Nephron progenitor cell (in vitro differentiated cells): Measurements from ENCODE around the gene UTP18.

Experiments used
- DNase-seq: peaks from one replicate; pipeline ENCODE4 v3.0.0; 2021
- H3K27ac Mint-ChIP-seq: 2 replicates; pipeline ENCODE4 v1.8.0; 2021; ENCODE audit warnings: mild to moderate bottlenecking, moderate library complexity, mixed read lengths
- H3K27me3 Mint-ChIP-seq: 2 replicates; pipeline ENCODE4 v1.8.0; 2021; ENCODE audit warnings: mild to moderate bottlenecking, low read depth, mixed read lengths; ENCODE audit not compliant: poor library complexity
- H3K36me3 Mint-ChIP-seq: 2 replicates; pipeline ENCODE4 v1.8.0; 2021; ENCODE audit warnings: low read depth, mixed read lengths
- H3K4me1 Mint-ChIP-seq: 2 replicates; pipeline ENCODE4 v1.8.0; 2021; ENCODE audit warnings: mixed read lengths
- H3K4me3 Mint-ChIP-seq: 2 replicates; pipeline ENCODE4 v1.8.0; 2021; ENCODE audit warnings: mild to moderate bottlenecking, moderate library complexity, mixed read lengths
- H3K9me3 Mint-ChIP-seq: 2 replicates; pipeline ENCODE4 v1.8.0; 2021; ENCODE audit warnings: mild to moderate bottlenecking, moderate library complexity, mixed read lengths
- TF ChIP-seq, protein P1 (sequence below): fragments of 200-600 bp; sonication (generic); IDR thresholded peaks from 2 replicates; pipeline ENCODE4 v1.5.0; 2021; ENCODE audit warnings: antibody characterized with exemption

Gene UTP18

DNA sequence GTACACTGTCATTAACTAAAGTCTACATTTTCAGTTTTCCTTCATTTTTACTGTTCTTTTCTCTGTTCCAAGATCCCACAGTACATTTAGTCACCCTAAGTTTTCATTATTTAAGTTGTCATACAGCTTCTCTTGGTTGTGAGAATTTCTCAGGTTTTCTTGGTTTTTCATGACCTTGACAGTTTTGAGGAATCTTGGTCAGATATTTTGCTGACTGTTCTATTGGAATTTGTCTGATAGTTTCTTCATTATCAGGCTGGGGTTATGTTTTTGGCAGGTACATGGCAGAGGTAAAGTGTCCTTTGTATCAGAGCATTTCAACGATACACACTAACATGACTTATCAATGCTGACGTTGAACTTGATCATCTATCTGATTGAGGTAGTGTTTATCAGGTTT is 20.1 kb upstream of the UTP18 start:
- no peak for DNase-seq
- H3K4me3 Mint-ChIP-seq, result no peak overlapping the region
- H3K36me3 Mint-ChIP-seq, result peaks cover 66% of the 10 kb centered on the region
- H3K27ac Mint-ChIP-seq, result no peak overlapping the region
- H3K4me1 Mint-ChIP-seq, result no peaks in the 10 kb centered on the region
- TF ChIP-seq, protein P1, sequence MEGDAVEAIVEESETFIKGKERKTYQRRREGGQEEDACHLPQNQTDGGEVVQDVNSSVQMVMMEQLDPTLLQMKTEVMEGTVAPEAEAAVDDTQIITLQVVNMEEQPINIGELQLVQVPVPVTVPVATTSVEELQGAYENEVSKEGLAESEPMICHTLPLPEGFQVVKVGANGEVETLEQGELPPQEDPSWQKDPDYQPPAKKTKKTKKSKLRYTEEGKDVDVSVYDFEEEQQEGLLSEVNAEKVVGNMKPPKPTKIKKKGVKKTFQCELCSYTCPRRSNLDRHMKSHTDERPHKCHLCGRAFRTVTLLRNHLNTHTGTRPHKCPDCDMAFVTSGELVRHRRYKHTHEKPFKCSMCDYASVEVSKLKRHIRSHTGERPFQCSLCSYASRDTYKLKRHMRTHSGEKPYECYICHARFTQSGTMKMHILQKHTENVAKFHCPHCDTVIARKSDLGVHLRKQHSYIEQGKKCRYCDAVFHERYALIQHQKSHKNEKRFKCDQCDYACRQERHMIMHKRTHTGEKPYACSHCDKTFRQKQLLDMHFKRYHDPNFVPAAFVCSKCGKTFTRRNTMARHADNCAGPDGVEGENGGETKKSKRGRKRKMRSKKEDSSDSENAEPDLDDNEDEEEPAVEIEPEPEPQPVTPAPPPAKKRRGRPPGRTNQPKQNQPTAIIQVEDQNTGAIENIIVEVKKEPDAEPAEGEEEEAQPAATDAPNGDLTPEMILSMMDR, result no peak
- no peaks in the 10 kb centered on the region for H3K27me3 Mint-ChIP-seq
- no peaks in the 10 kb centered on the region for H3K9me3 Mint-ChIP-seq

DNA sequence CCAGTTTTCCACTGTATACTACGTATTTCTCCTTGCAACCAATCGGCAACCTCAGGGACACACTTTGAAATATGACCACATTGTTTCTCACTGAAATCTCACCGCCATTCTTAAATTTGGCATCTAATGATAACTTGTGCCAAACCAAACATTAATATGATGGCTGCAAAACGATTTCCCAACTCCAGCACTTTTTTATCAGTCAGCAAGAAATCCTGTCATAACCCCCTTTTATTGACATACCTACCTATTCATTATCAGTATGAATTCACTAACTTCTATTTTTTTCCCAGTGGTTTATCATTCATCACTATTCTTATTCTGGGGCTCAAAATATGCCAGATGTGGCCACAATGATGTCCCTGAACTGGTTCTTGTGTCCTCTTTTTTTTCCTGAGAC is 16.3 kb upstream of the UTP18 start:
- no peak for DNase-seq
- TF ChIP-seq, protein P1, result no peak
- H3K27me3 Mint-ChIP-seq, result no peaks in the 10 kb centered on the region
- H3K4me3 Mint-ChIP-seq, result no peak overlapping the region
- H3K36me3 Mint-ChIP-seq, result peaks cover 64% of the 10 kb centered on the region
- H3K9me3 Mint-ChIP-seq, result peaks cover 12% of the 10 kb centered on the region
- H3K4me1 Mint-ChIP-seq, result no peaks in the 10 kb centered on the region
- H3K27ac Mint-ChIP-seq, result no peak overlapping the region

DNA sequence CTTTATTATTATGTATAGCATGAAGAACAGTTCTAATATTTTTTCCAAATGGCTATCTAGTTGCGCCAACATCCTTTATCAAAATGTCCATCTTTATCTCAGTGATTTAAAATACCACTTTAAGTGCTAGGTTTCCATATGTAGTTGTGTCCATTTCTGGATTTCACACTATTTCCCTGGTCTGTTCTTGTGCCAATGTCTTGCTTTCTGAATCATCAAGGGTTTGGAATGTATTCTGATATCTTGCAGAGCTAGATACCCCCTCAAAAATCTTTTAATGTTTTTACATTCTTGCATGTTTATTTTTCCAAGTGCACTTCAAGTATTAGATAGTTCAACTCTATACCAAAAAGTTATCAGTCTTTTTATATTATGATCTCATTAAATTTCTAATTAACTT is 14.8 kb upstream of the UTP18 start:
- no peak overlapping the region for H3K27ac Mint-ChIP-seq

DNA sequence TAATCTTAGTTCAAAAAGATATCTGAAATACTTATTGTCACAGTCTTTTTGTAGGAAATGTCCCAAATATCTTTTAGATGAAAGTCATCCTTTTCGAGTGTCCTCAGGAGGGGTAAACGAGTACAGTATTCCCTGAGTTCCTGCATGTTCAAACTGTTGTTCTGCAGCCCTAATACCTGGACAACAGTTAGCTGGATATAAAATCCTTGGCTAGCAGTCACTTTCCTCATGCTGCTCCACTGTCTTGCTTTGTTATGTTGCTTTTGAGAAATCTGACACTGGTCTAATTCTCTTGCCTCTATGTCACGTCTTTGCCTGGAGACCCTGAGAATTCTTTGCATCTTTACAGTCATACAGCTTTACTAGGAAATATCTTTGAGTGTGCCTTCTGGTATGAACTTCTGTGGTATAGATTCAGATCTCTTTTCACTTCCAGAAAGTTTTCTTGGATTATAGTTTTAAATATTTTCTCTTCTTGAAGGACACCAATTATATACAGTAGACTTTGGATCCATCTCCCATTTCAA is 10.0 kb upstream of the UTP18 start:
- no peaks in the 10 kb centered on the region for H3K27me3 Mint-ChIP-seq
- DNase-seq, result no peak
- TF ChIP-seq, protein P1, result no peak
- H3K9me3 Mint-ChIP-seq, result peaks cover 55% of the 10 kb centered on the region
- no peaks in the 10 kb centered on the region for H3K4me1 Mint-ChIP-seq
- H3K36me3 Mint-ChIP-seq, result peaks cover 98% of the 10 kb centered on the region
- H3K27ac Mint-ChIP-seq, result no peak overlapping the region
- no peak overlapping the region for H3K4me3 Mint-ChIP-seq

More for the DNA sequence above, 14.8 kb upstream of the UTP18 start:
- peaks cover 26% of the 10 kb centered on the region for H3K9me3 Mint-ChIP-seq
- peaks cover 69% of the 10 kb centered on the region for H3K36me3 Mint-ChIP-seq
- TF ChIP-seq, protein P1, result no peak
- H3K27me3 Mint-ChIP-seq, result no peaks in the 10 kb centered on the region
- no peaks in the 10 kb centered on the region for H3K4me1 Mint-ChIP-seq
- no peak for DNase-seq
- H3K4me3 Mint-ChIP-seq, result no peak overlapping the region

DNA sequence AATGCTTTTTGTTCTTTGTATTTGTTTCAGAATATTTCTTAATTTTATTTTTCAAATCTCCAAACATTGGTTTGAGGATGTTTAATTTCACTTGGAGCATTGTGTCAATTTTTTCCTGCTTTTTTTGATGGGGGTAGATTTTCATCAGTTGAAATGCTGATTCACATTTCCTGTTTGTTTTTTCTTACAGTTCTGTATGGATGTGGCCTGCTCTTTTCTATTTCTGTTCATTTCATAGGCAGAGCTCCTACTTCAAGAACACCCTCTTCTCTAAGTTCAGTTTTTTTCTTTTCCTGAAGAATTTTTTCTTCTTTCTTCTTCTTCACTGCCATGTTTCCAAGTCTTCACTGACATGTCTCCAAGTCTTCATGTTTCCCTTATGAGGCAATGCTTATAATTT is 9.3 kb upstream of the UTP18 start:
- Mint-ChIP-seq H3K4me3 (no peak overlapping the region), H3K27ac (no peak overlapping the region), H3K9me3 (peaks cover 55% of the 10 kb centered on the region), H3K4me1 (peaks cover 3% of the 10 kb centered on the region), H3K27me3 (no peaks in the 10 kb centered on the region), H3K36me3 (peaks cover 99% of the 10 kb centered on the region)
- DNase-seq, result no peak
- TF ChIP-seq, protein P1, result no peak

DNA sequence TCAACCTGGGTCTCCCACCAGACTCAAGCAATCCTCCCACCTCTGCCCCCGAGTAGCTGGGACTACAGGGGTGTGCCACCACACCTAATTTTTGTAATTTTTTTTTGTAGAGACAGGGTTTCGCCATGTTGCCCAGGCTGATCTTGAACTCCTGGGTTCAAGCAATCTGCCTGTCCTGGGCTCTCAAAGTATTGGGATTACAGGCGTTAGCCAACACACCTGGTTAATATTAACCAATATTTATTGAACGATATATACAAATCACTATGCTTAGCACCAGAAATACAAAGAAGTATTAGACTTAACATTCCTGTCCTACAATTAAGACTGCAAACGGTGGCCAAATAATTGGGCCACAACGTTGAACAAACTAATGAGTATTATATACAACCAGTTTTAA is 4.7 kb upstream of the UTP18 start:
- peaks cover 27% of the 10 kb centered on the region for H3K9me3 Mint-ChIP-seq
- no peak overlapping the region for H3K27ac Mint-ChIP-seq
- H3K4me1 Mint-ChIP-seq, result peaks cover 28% of the 10 kb centered on the region
- TF ChIP-seq, protein P1, result no peak
- no peak for DNase-seq
- H3K36me3 Mint-ChIP-seq, result peaks cover 62% of the 10 kb centered on the region
- H3K4me3 Mint-ChIP-seq, result no peak overlapping the region
- H3K27me3 Mint-ChIP-seq, result no peaks in the 10 kb centered on the region
